Right ventricle myocardium superior (tissue), 1 donor: ENCODE data around the gene GIMAP8. TPM values are rescaled to one million over a fixed set of nuclear protein-coding genes. Genes with fewer than 3 reads are reported as not detected.
"Not testable (repeated sequence)": the region's sequence is repeated elsewhere in the genome, so short reads cannot be mapped to it uniquely, and the experiment has no call there.

Experiments used
- ATAC-seq: fragments of 200-7000 bp; cut with Tn5 transposase; one replicate; pipeline ENCODE4 v1.9.1; 2020; ENCODE audit warnings: mild to moderate bottlenecking; ENCODE audit not compliant: poor library complexity
- DNase-seq: peaks from one replicate; pipeline ENCODE4 v3.0.0-alpha.2; 2020
- intact Hi-C: fragments of 100-400 bp; cut with DNase I; formaldehyde crosslinking; loops from one replicate; pipeline ENCODE4 v1.11.2; 2022
- total RNA-seq: library from RNA; stranded (reverse); fragmentation: NEBNext Ultra II Directional; extraction: Animal tissue kit (Norgen Biotek cat#: 25700); gene quantifications from one replicate; pipeline ENCODE4 v1.2.1, GENCODE V29; 2021
- donor health status: DM: no; HTN: yes; CAD: no; lungs with severe emphysema.

The GIMAP8 gene
- total RNA-seq, 1 donor from 2014 or later, result 14.4 TPM

DNA sequence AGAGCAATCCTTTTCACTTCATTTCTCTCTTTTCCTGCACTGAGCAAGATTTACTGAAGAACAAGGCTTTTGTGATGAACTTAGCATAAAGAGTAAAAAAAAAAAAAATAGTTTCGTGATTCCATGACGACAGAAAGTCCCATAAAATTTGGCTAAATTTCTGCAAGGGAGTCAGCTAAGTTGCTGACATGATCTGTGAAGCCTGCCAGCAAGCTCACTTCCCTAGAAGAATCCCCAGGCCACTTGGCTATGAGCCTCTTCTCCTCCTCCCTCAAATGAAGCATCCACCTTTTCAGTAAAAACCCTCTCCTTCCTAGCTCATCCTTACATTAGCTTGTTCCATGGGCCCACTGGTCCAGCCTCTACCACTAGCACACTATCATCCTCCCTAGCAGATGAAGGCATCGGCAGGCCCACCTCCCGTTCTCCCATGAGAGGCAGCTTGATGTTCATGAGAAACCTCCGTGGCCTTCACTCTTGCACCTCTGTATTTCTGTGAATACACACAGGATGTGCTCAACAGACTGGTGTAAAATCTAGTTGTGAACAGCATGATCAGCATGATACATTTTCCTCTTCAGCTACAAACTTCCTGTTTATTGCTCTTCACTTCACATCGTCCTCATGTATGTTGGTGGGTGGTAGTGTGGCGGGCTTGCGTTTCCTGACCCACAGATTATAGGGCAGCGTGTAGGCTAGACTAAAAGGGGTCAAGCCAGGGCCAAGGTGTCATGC lies 30.9 kb downstream of the GIMAP8 start:
- intact Hi-C loops, result no loop called here
- ATAC-seq (peak; percentile 25), DNase-seq (no peak)

DNA sequence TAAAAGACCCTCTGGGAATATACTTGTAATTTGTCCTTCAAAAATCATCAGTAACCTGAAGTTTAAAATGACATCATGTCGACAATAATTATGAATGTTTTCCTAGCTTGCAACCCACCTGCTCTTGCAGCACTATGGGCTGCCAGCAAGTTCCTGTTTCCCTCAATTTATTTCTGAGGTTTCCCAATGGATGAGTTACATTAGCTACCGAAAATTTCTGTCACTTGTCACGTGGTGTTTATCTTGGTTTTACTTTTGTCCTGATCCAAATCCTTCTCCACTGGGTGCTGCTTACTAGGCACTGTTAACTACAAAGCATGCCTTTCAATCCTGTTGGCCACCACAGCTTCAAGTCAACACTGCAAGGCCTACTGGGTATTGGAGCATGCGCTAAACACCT lies 31.5 kb downstream of the GIMAP8 start:
- DNase-seq, result no peak
- no peak for ATAC-seq
- intact Hi-C loops, result no loop called here

DNA sequence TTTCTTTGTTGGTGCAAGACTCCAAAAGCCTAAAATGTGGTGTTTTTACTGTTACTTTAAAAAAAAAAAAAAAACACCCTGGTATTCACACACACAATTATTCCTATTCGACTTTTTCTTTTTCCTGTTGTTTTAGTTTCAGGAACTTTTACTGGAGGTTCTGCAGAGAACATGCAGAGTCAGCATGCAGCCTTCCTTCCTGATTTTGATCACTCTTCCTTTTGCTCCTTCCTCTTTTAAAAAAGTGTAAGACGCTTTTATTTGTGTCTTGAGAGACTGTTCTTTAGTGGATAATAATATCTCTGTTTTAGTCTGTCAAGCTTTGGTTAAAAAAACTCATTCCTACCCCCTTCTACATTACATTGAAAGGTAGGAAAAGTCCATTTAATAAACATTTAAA lies 33.1 kb downstream of the GIMAP8 start:
- DNase-seq, intact Hi-C loops: not testable (repeated sequence)
- ATAC-seq, result peak; percentile 42

DNA sequence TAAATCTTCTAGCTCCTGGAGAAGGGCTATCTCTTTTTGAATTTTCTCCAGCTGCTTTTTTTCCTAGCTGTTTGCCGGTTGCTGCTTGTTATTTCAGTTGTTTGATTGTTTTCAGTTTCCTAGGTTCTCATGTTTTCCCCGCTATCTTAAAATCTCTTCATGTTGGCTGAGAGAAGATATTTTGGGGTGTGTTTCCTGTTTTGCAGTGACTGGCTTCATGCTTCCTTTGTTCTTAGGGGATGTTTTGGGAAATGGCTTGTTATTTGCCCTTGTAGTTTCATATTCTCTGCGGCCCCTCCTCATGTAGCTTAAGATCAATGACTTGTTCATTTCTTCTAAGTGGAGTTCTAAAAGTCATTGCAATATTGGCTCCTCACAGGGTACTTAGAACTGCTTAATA lies 33.6 kb downstream of the GIMAP8 start:
- intact Hi-C loops, DNase-seq: not testable (repeated sequence)
- ATAC-seq, result peak; percentile 48

DNA sequence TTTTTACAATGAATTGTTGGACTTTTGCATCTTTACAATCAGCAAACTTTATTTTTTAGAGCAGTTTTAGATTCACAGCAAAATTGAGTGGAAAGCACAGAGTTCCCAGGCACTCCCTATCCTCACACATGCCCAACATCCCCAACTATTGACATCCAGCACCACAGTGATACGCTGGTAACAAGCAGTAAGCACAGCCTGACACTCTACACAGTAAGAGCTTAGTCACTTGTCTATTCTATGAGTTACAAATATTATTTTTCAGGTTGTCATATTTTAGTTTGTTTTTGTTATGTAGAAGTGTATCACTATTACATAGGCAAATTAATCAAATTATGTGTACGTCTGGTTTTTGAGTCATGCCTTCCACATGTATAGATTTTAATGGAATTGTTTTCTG lies 37.2 kb downstream of the GIMAP8 start:
- intact Hi-C loops, result no loop called here
- ATAC-seq (no peak), DNase-seq (no peak)

DNA sequence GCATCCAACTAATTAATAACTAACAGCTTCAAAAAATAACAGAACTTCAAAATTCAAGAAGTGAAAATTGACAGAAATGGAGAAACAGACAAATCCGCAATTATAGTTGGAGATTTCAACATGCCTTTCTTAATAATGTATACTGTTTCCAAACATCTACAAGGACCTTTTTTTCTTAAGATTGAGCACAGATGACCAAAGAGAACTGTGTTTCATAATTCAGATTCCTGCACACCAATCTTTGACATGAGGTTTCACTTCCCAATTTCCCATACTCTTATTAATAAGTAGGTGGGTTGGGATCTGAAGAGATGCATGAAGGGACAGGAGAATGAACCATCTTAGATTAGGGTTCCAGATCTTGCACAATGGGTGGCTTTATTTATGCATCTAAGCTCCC lies 39.4 kb downstream of the GIMAP8 start:
- intact Hi-C loops, result no loop called here
- peak; percentile 52 for ATAC-seq
- DNase-seq, result no peak

DNA sequence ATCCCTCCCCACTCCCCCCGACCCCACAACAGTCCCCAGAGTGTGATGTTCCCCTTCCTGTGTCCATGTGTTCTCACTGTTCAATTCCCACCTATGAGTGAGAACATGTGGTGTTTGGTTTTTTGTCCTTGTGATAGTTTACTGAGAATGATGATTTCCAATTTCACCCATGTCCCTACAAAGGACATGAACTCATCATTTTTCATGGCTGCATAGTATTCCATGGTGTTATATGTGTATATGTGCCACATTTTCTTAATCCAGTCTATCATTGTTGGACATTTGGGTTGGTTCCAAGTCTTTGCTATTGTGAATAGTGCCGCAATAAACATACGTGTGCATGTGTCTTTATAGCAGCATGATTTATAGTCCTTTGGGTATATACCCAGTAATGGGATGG lies 43.0 kb downstream of the GIMAP8 start:
- ATAC-seq, intact Hi-C loops, DNase-seq: not testable (repeated sequence)

- DNase-seq, result no peak
- intact Hi-C loops, result no loop called here
- ATAC-seq, result no peak
Measured at GRCh38 chr7:150502519-150502918, 52.1 kb downstream of the GIMAP8 start.

- ATAC-seq (peak; percentile 41), DNase-seq (no peak)
- intact Hi-C loops, result no loop called here
Measured at GRCh38 chr7:150503155-150503554, 52.7 kb downstream of the GIMAP8 start.

DNA sequence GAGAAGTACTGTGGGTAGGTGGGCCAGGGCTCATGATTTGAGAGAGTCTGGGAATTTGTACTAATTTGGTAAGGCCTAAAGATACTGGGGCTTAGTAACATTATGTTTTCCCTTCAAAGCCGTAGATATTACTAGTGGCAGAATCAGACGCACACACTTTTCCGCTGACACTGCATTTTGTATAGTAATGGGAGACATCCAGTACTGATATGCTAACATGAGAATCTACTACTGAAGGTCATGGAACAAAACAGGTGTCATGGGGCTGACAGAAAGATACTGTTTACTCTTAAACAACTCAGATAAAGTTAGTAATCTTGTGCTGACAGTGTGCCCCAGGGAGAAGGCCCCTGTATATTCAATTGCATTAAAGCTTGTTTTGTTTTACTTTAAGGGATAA lies 53.2 kb downstream of the GIMAP8 start:
- no peak for ATAC-seq
- intact Hi-C loops, result no loop called here
- DNase-seq, result no peak

DNA sequence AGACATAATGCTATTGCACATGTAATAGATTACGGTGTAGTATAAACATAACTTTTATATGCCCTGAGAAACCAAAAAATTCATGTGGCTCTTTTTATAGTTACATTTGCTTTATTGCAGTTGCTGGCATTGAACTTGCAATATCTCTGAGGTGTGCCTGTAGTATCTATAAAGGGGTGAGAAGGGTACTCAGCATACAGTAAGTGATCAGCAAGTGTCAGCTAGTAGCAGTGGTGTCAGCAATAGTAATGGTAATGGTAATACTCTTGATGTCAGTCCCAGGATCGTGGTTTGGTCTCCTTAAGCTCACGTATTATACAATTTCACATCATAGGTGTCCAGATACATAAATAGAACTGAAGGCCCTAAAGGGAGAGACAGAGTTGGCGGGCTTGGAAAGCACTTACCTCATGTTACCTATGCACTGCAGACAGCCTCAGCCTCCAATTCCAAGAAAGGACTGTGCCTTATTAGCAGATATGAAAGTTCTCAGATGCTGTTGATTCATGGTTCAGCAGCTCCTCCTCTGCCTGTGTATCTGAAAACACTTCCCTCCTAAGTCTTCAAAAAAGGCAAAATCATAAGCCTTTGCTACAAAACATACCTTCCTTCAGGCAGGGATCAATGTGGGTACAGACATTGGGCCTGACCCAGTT lies 57.6 kb downstream of the GIMAP8 start:
- DNase-seq, result no peak
- intact Hi-C loops, result no loop called here
- ATAC-seq, result no peak

- intact Hi-C loops, result no loop called here
- no peak for DNase-seq
- ATAC-seq, result no peak
Measured at GRCh38 chr7:150511048-150511447, 60.6 kb downstream of the GIMAP8 start.

DNA sequence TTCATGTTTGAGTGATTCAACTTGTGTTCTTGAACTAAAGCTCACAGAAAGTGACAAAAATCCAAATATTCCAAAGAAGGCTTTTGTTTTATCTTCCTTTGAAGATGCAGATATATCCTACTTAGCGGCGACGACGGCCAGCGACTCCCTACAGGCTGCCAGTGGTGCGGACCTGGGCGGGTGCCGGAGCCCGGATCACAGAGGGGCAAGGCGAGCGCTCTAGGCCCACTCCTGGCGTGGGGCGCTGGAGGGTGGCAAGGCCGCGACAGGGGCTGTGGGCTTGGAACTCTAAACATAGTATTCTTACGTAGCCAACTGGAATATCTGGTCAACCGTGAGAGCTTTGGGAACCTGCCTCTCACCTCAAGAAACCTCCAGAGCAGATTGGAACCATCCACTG lies 63.3 kb downstream of the GIMAP8 start:
- intact Hi-C loops, result no loop called here
- DNase-seq, result peak; percentile 43
- no peak for ATAC-seq

GRCh38 chr7:150514748-150515222 lies 64.4 kb downstream of the GIMAP8 start, which contains the start of gene GIMAP7:
TSS of gene GIMAP7 (plus strand) at chr7:150514872. CDS start at chr7:150519975, 5,103 bp downstream.
- intact Hi-C loops, result no loop called here
- ATAC-seq (peak; percentile 71), DNase-seq (peak; percentile 43)

- DNase-seq, result no peak
- intact Hi-C loops, result no loop called here
- ATAC-seq, result peak; percentile 33
Measured at GRCh38 chr7:150515248-150516147, 65.1 kb downstream of the GIMAP8 start.

- DNase-seq (no peak), ATAC-seq (no peak)
- intact Hi-C loops, result no loop called here
Measured at GRCh38 chr7:150516956-150517745, 66.7 kb downstream of the GIMAP8 start.

GRCh38 chr7:150519310-150519709 lies 68.9 kb downstream of the GIMAP8 start:
- intact Hi-C loops, result no loop called here
- ATAC-seq (no peak), DNase-seq (no peak)

GRCh38 chr7:150520145-150520544 lies 69.7 kb downstream of the GIMAP8 start:
- no peak for ATAC-seq
- intact Hi-C loops, result no loop called here
- DNase-seq, result no peak
